ENCODE data around the gene ELL2. TPM values are rescaled to one million over a fixed set of nuclear protein-coding genes. Genes with fewer than 3 reads are reported as not detected.

Gene ELL2
- total RNA-seq, 1 experiment from 2014 or later: 27.5 TPM

- no peak overlapping the region for H2BK15ac ChIP-seq (ENCODE audit: low read depth, low read length)
- no peak overlapping the region for H3K18ac ChIP-seq (ENCODE audit: insufficient read length, low read depth, low read length)
- no peaks in the 10 kb centered on the region; the same call in 1 of the 2 replicates for H3K27me3 ChIP-seq (ENCODE audit: insufficient read depth, low read length)
- H3K14ac ChIP-seq (ENCODE audit: insufficient read depth, low read length): no peak overlapping the region
- H3K9me3 Mint-ChIP-seq: no peaks in the 10 kb centered on the region
- H2BK20ac ChIP-seq (ENCODE audit: low read depth, low read length, poor library complexity, severe bottlenecking): no peak overlapping the region
- H3K27ac Mint-ChIP-seq: no peak overlapping the region
- no CpG with 5 or more reads among the region's 1 CpG for WGBS (ENCODE audit: extremely low coverage, insufficient read length, low lambda C conversion rate)
- H2AFZ ChIP-seq (ENCODE audit: low read length): no peak overlapping the region
- no peaks in the 10 kb centered on the region for H3K9me3 ChIP-seq (ENCODE audit: control insufficient read depth, low read depth, low read length)
- H3K4me2 ChIP-seq (ENCODE audit: insufficient read depth, insufficient read length, low read length): no peak overlapping the region
- H3K23ac ChIP-seq (ENCODE audit: insufficient read length, low read depth, low read length): no peak overlapping the region
- no peak overlapping the region for H3K4me3 Mint-ChIP-seq
- no peak overlapping the region for H2AK5ac ChIP-seq (ENCODE audit: insufficient read length, low read length)
- no peaks in the 10 kb centered on the region for H4K20me1 ChIP-seq (ENCODE audit: control insufficient read depth, insufficient read depth, insufficient read length)
- H4K8ac ChIP-seq (replicated peaks; ENCODE audit: insufficient read length, low read depth, low read length): no peak overlapping the region
- H2BK12ac ChIP-seq (ENCODE audit: insufficient read length, low read depth, low read length): no peak overlapping the region
- no peaks in the 10 kb centered on the region; the same call in 1 of the 2 replicates for H3K79me2 ChIP-seq (ENCODE audit: insufficient read depth, low read length)
- peaks cover 8 to 14% of the 10 kb centered on the region in 2 experiments for H3K4me1 Mint-ChIP-seq
- no peak overlapping the region for H4K91ac ChIP-seq (ENCODE audit: insufficient read length, low read depth, low read length)
- H3K79me1 ChIP-seq (ENCODE audit: insufficient read depth, low read depth, low read length, poor library complexity, severe bottlenecking): no peaks in the 10 kb centered on the region
- no peak overlapping the region for H2BK5ac ChIP-seq (ENCODE audit: insufficient read length, low read length)
- no peak for TF ChIP-seq CTCF (conservative IDR thresholded peaks at IDR 0.05)
- H3T11ph ChIP-seq (ENCODE audit: low read length): no peak overlapping the region
- H4K5ac ChIP-seq (ENCODE audit: insufficient read length, low read depth, low read length): no peak overlapping the region
- no peak overlapping the region for H3K4ac ChIP-seq (ENCODE audit: low read depth, low read length)
- no peak overlapping the region for H2BK120ac ChIP-seq (ENCODE audit: low read depth, low read length, poor library complexity, severe bottlenecking)
- no peak for DNase-seq
- no peak overlapping the region for H3K56ac ChIP-seq (ENCODE audit: insufficient read length, low read depth, low read length)
- H3K27me3 Mint-ChIP-seq (ENCODE audit: low read depth): no peaks in the 10 kb centered on the region
- no peaks in the 10 kb centered on the region for H3K23me2 ChIP-seq (ENCODE audit: insufficient read length, low read depth, low read length, poor library complexity, severe bottlenecking)
- no peak overlapping the region for H3K9ac ChIP-seq (ENCODE audit: extremely low read depth, insufficient read length, low read length)
- H3K36me3 Mint-ChIP-seq (ENCODE audit: insufficient read depth in 1 of 3, low read depth in 3 of 3): peaks cover 0 to 15% (median 4%) of the 10 kb centered on the region in 3 experiments; a peak in 4 of 7 replicates
- H3K27ac ChIP-seq (ENCODE audit: insufficient read length, low read depth, low read length): no peak overlapping the region
- H3K4me1 ChIP-seq (ENCODE audit: insufficient read depth, low read length): no peaks in the 10 kb centered on the region; the same call in 1 of the 2 replicates
Observed at GRCh38 chr5:95949810-95950209, 11.8 kb downstream of the ELL2 start.
